ENCODE measurements around the gene LEMD1. TPM values are rescaled to one million over a fixed set of nuclear protein-coding genes. Genes with fewer than 3 reads are reported as not detected.
A peak's percentile ranks its signal among the peaks of the same experiment; 100 is the strongest.

The LEMD1 gene
- total and polyA plus RNA-seq, 2 donors (not counting 1 experiment from before 2014, with no cell fraction given) = not detected

DNA sequence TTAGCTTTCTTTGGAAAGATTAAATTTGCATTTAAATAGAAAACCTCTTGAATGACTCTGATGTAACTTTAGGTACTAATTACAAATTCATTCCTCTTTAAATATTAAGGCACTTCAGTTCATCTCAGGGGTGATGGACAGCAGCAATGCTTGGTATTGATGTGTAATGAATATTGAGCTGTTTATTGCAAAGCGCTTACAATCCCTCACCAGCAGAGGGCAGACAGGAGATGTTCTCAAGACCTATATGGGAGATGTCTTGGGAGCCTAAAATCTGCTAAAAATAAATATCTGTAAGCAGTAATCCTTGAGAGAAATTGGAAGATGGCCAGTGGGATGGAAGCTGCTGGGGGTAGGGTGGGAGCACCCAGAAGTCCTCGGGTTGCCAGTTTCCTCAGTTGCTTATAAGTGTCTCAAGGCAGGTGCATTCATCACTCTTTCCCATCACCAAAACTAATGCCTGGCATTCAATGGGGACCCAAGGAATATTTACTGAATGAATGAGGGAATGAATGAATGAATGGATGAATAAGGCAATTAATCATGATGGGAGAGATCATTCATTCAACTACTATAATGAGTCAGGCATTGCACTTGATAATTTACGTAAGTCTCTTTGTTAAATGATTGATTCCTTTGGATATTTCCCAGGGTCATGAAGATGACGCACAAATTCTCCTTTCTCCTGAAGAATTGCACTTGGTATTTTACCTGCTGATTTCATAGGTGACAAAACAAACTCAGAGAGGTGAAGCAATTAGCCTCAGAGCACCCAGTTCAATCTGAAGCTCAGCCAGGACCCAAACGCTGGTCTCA lies 67.4 kb downstream of the LEMD1 start:
- TF ChIP-seq, protein P1, sequence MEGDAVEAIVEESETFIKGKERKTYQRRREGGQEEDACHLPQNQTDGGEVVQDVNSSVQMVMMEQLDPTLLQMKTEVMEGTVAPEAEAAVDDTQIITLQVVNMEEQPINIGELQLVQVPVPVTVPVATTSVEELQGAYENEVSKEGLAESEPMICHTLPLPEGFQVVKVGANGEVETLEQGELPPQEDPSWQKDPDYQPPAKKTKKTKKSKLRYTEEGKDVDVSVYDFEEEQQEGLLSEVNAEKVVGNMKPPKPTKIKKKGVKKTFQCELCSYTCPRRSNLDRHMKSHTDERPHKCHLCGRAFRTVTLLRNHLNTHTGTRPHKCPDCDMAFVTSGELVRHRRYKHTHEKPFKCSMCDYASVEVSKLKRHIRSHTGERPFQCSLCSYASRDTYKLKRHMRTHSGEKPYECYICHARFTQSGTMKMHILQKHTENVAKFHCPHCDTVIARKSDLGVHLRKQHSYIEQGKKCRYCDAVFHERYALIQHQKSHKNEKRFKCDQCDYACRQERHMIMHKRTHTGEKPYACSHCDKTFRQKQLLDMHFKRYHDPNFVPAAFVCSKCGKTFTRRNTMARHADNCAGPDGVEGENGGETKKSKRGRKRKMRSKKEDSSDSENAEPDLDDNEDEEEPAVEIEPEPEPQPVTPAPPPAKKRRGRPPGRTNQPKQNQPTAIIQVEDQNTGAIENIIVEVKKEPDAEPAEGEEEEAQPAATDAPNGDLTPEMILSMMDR (conservative IDR thresholded peaks at IDR 0.05 in 1 of 2, IDR thresholded peaks at IDR 0.05 in 1 of 2; ENCODE audit: low read depth in 1 of 2, low read length in 2 of 2) = peak; percentile 86 to 94
- no peak for TF ChIP-seq EZH2 (IDR thresholded peaks at IDR 0.05; ENCODE audit: low read length, missing control alignments)
- Histone ChIP-seq H3K27me3 (ENCODE audit: control insufficient read depth, insufficient read depth, low read length) (peaks cover 11% of the 10 kb centered on the region), H3K79me2 (ENCODE audit: control insufficient read depth, insufficient read depth, low read length) (no peaks in the 10 kb centered on the region), H3K27ac (ENCODE audit: insufficient read depth, low read length) (no peak overlapping the region), H4K20me1 (ENCODE audit: control insufficient read depth, extremely low read depth, insufficient read depth, low read length) (no peaks in the 10 kb centered on the region), H3K4me3 (replicated peaks in 1 of 4; ENCODE audit: control extremely low read depth in 1 of 4, insufficient read depth in 1 of 4, low read depth in 3 of 4, low read length in 4 of 4) (no peak overlapping the region), H3K4me1 (ENCODE audit: control insufficient read depth, extremely low read depth, insufficient read depth, low read length) (no peaks in the 10 kb centered on the region), H3K9me3 (ENCODE audit: control insufficient read depth, insufficient read depth, low read depth, low read length) (no peaks in the 10 kb centered on the region), H3K4me2 (ENCODE audit: extremely low read depth, insufficient read depth, low read length) (no peak overlapping the region), H3K9ac (ENCODE audit: insufficient read depth, low read length) (no peak overlapping the region), H3K36me3 (ENCODE audit: control insufficient read depth, insufficient read depth, low read length) (no peaks in the 10 kb centered on the region), H2AFZ (ENCODE audit: low read length) (no peak overlapping the region)
- peak; percentile 64 to 80 for DNase-seq (ENCODE audit: low read depth in 2 of 2)

DNA sequence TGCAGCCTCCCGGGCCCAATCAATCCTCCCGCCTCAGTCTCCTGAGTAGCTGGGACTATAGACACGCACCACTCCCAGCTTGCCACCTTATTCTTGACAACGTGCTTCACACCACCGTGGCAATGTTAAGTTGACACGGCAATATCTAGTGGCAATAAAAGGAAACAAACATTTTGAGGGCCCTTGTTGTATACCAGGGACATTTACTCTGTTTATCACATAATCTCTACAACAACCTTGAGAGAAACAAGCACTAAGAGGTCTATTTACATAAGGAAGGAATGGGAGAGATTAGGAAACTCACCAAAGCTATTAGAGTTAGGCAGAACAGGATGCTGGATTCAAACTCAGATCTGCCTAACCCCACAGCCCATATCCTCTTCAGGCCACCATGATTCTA lies 68.2 kb downstream of the LEMD1 start:
- Histone ChIP-seq H4K20me1 (ENCODE audit: control insufficient read depth, extremely low read depth, insufficient read depth, low read length) (no peaks in the 10 kb centered on the region), H2AFZ (ENCODE audit: low read length) (no peak overlapping the region), H3K4me1 (ENCODE audit: control insufficient read depth, extremely low read depth, insufficient read depth, low read length) (no peaks in the 10 kb centered on the region), H3K4me3 (replicated peaks in 1 of 4; ENCODE audit: control extremely low read depth in 1 of 4, insufficient read depth in 1 of 4, low read depth in 3 of 4, low read length in 4 of 4) (no peak overlapping the region), H3K27me3 (ENCODE audit: control insufficient read depth, insufficient read depth, low read length) (peaks cover 11% of the 10 kb centered on the region), H3K9ac (ENCODE audit: insufficient read depth, low read length) (no peak overlapping the region), H3K79me2 (ENCODE audit: control insufficient read depth, insufficient read depth, low read length) (no peaks in the 10 kb centered on the region), H3K4me2 (ENCODE audit: extremely low read depth, insufficient read depth, low read length) (no peak overlapping the region), H3K27ac (ENCODE audit: insufficient read depth, low read length) (no peak overlapping the region), H3K9me3 (ENCODE audit: control insufficient read depth, insufficient read depth, low read depth, low read length) (no peaks in the 10 kb centered on the region), H3K36me3 (ENCODE audit: control insufficient read depth, insufficient read depth, low read length) (no peaks in the 10 kb centered on the region)
- no peak for DNase-seq (ENCODE audit: low read depth in 2 of 2)
- TF ChIP-seq, protein P1 (conservative IDR thresholded peaks at IDR 0.05 in 1 of 2, IDR thresholded peaks at IDR 0.05 in 1 of 2; ENCODE audit: low read depth in 1 of 2, low read length in 2 of 2) = no peak
- TF ChIP-seq EZH2 (IDR thresholded peaks at IDR 0.05; ENCODE audit: low read length, missing control alignments) = no peak

DNA sequence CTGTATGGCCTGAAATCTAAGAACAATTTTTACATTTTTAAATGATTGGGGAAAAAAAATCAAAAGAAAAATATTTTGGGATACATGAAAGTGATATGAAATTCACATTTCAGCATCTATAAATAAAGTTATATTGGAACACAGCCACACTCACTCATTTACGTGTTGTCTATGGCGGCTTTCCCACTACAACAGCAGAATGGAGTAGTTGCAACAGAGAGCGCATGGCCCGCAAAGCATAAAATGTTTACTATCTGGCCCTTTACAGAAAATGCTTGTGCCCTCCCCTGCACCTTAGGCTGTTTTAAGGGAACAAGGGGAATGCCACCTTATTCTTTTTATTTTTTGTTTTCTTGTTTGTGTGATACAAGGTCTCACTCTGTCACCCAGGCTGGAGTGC lies 68.7 kb downstream of the LEMD1 start:
- no peak for DNase-seq (ENCODE audit: low read depth in 2 of 2)
- no peak for TF ChIP-seq EZH2 (IDR thresholded peaks at IDR 0.05; ENCODE audit: low read length, missing control alignments)
- H3K79me2 ChIP-seq (ENCODE audit: control insufficient read depth, insufficient read depth, low read length) = no peaks in the 10 kb centered on the region
- H3K9me3 ChIP-seq (ENCODE audit: control insufficient read depth, insufficient read depth, low read depth, low read length) = no peaks in the 10 kb centered on the region
- H3K4me1 ChIP-seq (ENCODE audit: control insufficient read depth, extremely low read depth, insufficient read depth, low read length) = no peaks in the 10 kb centered on the region
- no peak overlapping the region for H3K9ac ChIP-seq (ENCODE audit: insufficient read depth, low read length)
- no peak overlapping the region for H2AFZ ChIP-seq (ENCODE audit: low read length)
- no peak overlapping the region for H3K4me3 ChIP-seq (replicated peaks in 1 of 4; ENCODE audit: control extremely low read depth in 1 of 4, insufficient read depth in 1 of 4, low read depth in 3 of 4, low read length in 4 of 4)
- H3K4me2 ChIP-seq (ENCODE audit: extremely low read depth, insufficient read depth, low read length) = no peak overlapping the region
- H3K27ac ChIP-seq (ENCODE audit: insufficient read depth, low read length) = no peak overlapping the region
- H3K36me3 ChIP-seq (ENCODE audit: control insufficient read depth, insufficient read depth, low read length) = no peaks in the 10 kb centered on the region
- H3K27me3 ChIP-seq (ENCODE audit: control insufficient read depth, insufficient read depth, low read length) = peaks cover 11% of the 10 kb centered on the region
- H4K20me1 ChIP-seq (ENCODE audit: control insufficient read depth, extremely low read depth, insufficient read depth, low read length) = no peaks in the 10 kb centered on the region
